ENCODE data around the gene SPATS1. TPM values are rescaled to one million over a fixed set of nuclear protein-coding genes. Genes with fewer than 3 reads are reported as not detected.

Gene SPATS1, protein sequence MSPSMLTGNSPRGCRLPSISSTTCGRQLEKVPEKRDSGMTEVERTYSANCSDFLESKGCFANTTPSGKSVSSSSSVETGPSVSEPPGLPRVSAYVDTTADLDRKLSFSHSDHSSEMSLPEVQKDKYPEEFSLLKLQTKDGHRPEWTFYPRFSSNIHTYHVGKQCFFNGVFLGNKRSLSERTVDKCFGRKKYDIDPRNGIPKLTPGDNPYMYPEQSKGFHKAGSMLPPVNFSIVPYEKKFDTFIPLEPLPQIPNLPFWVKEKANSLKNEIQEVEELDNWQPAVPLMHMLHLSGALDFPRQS
- not detected in 2 replicates for total RNA-seq

DNA sequence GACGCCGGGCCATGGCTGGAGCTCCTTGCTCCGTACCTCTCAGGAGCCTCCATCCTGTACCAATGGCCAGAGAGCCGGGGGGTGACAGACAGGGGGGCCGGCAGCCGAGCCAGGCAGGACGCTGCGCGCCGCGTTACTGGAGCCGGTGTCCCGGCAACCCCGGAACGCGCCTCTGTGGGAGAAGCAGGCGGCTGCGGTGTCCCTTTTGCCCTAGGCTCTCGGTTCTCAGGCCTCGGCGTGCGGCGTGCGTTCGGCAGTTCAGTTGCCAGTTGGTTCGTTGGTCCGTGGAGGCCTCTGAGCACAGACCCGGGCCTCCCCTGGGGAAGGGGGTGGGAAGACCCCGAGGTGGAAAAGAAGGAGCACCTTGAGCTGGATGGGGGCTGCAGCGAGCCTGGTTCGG, at the start of gene SPATS1:
SPATS1 (plus strand) TSS at position 162 of the 400 bp plus-strand sequence. CDS start 446 bp downstream, outside the sequence.
- H3K4me3 Mint-ChIP-seq: no peak within 1 kb of the TSS
- H3K27ac Mint-ChIP-seq: no peak within 1 kb of the TSS
- no peaks in the 10 kb centered on the region for H3K9me3 Mint-ChIP-seq
- intact Hi-C loops (cut with micrococcal nuclease): no loop called here
- DNase-seq (ENCODE audit: low spot score): no peak
- H3K4me1 Mint-ChIP-seq (ENCODE audit: low read depth): peaks cover 7% of the 10 kb centered on the region
- peaks cover 59% of the 10 kb centered on the region for H3K27me3 Mint-ChIP-seq (ENCODE audit: insufficient read depth)
- no peaks in the 10 kb centered on the region for H3K36me3 Mint-ChIP-seq (ENCODE audit: low read depth)

DNA sequence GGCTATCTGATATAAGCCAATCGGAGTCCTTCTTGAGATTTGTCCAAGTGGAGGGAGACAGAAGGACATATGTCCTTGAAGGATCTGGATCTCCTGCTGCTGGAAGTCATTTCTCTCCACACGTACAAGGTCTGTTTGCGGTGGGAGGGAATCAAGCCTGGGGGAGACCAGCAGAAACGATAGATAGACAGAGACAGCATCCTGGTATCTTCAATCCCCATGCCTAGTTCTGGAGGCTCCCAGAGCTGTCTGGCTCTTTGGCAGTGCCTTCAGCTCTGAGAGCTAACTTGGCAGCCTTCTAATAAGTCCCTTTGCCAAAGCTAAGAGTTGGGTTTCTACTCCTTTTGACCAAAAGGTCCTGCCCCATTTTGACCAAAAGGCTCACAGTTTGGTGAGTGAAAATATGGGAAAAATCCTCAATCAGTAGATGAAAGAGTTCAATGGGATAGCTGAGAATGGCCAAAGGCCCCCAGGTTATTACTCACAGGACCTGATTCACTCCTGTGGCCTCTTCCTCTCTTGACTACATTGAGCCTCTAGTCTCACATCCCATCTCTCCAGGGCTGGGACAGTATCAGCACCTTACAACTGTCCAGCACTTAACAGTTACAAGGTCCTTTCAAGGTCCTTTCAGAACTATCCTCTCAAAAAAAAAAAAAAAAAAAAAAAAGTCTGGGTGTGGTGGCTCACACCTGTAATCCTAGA, 49.6 kb upstream of the SPATS1 start:
- Mint-ChIP-seq H3K4me3 (no peak overlapping the region), H3K4me1 (ENCODE audit: low read depth) (no peaks in the 10 kb centered on the region), H3K27me3 (ENCODE audit: insufficient read depth) (peaks cover 46% of the 10 kb centered on the region), H3K27ac (no peak overlapping the region), H3K36me3 (ENCODE audit: low read depth) (no peaks in the 10 kb centered on the region), H3K9me3 (no peaks in the 10 kb centered on the region)
- DNase-seq (ENCODE audit: low spot score): no peak
- intact Hi-C loops (cut with micrococcal nuclease): no loop called here

DNA sequence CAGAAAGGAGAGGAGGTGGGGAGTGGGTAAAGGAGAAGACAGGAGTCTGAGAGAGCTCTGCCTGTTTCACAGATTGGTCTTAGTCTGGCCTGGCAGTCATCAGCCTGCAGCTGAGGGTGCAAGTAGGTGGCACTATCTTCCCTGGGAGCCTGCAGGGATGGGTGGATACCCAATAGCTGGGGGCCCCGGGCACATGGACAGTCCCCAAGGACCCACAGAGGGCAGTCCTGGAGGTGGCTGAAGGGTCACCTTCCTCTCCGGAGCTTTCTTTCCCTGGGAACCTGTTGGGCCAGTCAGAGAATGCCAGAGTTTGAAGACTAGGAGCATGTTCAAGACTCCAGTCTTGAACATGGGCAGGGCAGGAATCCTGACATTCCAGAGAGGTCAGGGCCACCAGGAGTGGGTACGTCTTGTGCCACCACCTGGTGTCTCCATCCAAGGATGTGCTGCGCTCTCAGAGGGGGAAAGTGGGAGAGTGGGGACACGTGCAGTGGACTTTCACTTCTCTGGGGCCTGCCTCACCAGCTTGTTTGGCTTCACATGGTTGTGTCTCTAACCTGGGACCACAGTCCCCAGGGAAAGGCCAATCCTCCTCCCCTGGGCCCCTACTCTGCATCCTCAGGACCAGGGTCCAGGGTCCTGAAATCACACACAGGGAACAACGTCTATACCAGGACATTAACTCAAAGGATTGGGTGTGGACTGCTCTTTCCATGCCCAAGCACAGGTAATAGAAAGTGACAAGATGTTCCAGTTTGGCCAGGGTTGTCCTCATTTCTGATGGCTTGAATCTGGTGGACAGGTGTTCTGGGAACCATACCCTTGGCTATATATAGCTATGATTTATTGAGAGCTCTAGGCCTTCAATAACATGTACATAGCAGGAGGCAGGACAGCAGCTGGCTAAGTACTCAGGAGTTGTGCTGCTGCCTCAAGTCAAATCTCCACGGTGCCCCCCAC, 47.3 kb upstream of the SPATS1 start:
- Mint-ChIP-seq H3K36me3 (ENCODE audit: low read depth) (peaks cover 4% of the 10 kb centered on the region), H3K4me3 (no peak overlapping the region), H3K9me3 (no peaks in the 10 kb centered on the region), H3K27me3 (ENCODE audit: insufficient read depth) (peaks cover 55% of the 10 kb centered on the region), H3K4me1 (ENCODE audit: low read depth) (no peaks in the 10 kb centered on the region), H3K27ac (no peak overlapping the region)
- no peak for DNase-seq (ENCODE audit: low spot score)
- intact Hi-C loops (cut with micrococcal nuclease): no loop called here

DNA sequence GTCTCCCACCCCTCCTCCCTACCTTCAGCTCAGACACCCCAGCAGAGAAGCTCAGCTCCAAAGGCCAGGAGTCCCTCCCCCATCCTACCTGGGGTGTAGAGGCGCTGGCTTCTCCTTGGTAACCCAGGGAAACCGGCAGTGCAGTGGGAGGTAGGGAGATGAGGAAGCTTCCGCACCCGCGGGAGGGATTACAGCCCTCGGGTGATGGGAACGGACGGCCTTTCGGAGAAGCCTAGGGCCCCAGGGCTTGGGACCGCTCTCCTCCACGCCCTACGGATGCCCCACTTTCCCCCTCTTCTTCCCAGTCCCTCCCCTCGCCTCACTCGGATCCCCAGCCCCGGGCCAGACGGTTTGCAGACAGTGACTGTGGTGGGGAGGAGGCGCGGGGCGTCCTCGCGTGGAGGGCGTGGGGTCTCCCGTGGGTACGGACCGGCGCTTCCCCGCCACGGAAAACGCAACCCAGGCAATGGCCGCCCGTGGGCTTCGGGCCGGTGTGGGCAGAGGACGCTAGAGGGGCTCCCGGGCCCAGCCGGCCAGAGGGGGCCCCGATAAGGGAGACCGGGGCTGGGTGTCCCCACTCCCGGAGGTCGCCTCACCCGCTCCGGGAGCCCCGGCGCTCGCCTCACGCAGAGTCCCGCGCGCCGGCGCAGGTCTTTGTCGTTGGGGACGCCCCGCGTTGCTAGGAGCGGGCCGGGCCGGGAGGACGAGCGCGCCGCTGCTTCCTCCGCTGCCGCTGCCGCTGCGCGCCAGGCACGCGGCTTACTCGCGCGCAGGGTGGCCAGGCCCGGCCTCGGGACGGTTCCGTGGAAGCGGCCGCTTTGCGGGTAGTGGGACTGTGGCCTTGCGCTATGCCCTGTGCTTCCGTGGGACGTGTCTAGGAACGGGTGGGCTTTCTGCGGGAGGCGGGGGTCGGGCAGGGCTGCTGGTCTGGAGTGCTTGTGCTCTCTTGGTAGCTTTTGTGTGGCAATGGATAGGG, 45.1 kb upstream of the SPATS1 start:
- Mint-ChIP-seq H3K27me3 (ENCODE audit: insufficient read depth) (peaks cover 47% of the 10 kb centered on the region), H3K36me3 (ENCODE audit: low read depth) (peaks cover 20% of the 10 kb centered on the region), H3K4me3 (peak overlapping the region; percentile 39), H3K4me1 (ENCODE audit: low read depth) (no peaks in the 10 kb centered on the region), H3K9me3 (no peaks in the 10 kb centered on the region), H3K27ac (no peak overlapping the region)
- intact Hi-C loops (cut with micrococcal nuclease): loop anchor here (2.0 kb wide), 1 partner anchor 29 kb away; no protein-coding TSS in a partner anchor
- DNase-seq (ENCODE audit: low spot score): peak; percentile 31

DNA sequence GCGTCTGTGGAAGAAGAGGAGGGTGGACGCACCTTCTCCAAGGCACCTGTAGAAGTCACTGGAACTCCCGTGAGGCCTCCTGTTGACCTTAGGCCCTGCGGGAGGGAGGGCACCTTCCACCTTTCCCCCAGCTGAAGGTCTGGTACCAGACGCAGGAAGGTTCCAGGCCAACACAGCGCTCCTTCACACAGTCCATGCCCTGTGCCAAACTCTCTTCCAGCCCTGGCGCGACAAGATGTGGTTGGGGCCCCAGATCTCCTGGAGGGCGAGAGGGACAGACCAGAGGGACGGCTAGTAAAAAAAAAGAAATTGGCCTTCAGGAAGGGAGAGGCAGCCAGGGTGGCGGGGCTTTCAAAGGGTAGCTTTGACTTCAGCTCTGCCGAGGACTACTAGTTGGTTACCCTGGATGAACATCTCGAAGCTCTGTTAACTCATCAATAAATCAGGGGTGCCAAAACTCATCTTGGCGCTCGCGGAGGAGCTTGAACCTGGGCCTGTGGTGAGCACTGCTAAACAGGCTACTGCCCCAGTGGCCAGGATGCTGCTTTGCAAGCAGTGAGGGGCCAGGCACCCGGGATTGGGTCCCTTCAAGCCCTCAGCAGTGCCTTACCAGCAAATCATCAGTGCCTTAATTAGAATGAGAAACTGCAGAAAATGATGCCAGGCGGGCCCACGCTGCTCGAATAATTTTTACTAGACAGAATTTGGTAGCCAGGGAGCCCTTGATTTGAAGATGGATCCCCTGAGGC, 44.2 kb upstream of the SPATS1 start:
- Mint-ChIP-seq H3K36me3 (ENCODE audit: low read depth) (peaks cover 26% of the 10 kb centered on the region), H3K4me1 (ENCODE audit: low read depth) (no peaks in the 10 kb centered on the region), H3K9me3 (no peaks in the 10 kb centered on the region), H3K27ac (no peak overlapping the region), H3K27me3 (ENCODE audit: insufficient read depth) (peaks cover 40% of the 10 kb centered on the region), H3K4me3 (peak overlapping the region; percentile 39)
- DNase-seq (ENCODE audit: low spot score): no peak
- intact Hi-C loops (cut with micrococcal nuclease): no loop called here

DNA sequence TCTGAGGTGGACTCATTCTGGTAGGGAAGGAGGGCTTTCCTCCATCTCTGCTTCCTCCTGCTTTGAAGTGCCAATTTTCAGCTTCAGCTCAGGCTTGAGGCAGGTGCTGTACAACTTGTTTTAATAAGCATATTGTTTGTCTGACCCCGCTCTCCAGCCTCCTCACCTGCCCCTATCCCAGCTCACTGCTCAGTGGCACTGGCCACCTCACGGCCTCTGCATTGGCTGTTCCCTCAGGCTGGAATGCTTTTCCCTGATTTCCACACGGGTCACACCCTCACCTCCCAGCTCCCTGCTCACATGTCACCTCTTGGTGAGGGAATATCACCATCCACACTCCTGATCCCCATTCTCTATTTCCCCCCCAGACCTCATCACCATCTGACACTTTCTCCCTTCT, 43.6 kb upstream of the SPATS1 start:
- Mint-ChIP-seq H3K27me3 (ENCODE audit: insufficient read depth) (peaks cover 38% of the 10 kb centered on the region), H3K27ac (no peak overlapping the region), H3K4me3 (no peak overlapping the region), H3K36me3 (ENCODE audit: low read depth) (peaks cover 31% of the 10 kb centered on the region), H3K4me1 (ENCODE audit: low read depth) (no peaks in the 10 kb centered on the region), H3K9me3 (no peaks in the 10 kb centered on the region)
- intact Hi-C loops (cut with micrococcal nuclease): no loop called here
- no peak for DNase-seq (ENCODE audit: low spot score)

DNA sequence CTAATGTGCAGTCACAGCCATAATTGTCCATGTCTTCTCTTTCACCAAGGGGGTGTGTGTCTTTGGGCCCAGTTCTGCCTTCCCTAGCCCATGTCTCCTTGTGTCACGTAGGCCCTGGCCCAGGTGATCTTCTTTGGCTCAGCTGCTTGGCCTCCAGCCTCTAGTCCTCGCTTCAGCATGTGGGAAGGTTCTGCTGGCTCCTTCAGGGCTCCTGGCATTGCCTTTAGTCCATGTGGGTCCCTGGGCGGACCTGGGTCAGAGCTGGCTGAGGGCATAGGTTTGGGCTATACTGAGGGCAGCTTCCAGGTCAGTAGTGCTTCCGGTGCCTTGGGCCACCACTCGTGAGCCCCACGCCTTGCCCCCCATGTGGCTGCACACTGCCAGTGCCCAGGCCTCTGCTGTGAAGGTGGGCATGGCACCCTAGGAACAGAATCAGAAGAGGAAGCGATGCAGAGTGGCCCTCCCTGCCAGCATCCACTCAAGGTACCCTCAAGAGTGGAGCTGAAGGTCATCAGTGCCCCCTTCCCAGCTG, 42.1 kb upstream of the SPATS1 start:
- peaks cover 32% of the 10 kb centered on the region for H3K36me3 Mint-ChIP-seq (ENCODE audit: low read depth)
- no peak overlapping the region for H3K27ac Mint-ChIP-seq
- intact Hi-C loops (cut with micrococcal nuclease): no loop called here
- H3K27me3 Mint-ChIP-seq (ENCODE audit: insufficient read depth): peaks cover 31% of the 10 kb centered on the region
- no peak overlapping the region for H3K4me3 Mint-ChIP-seq
- H3K4me1 Mint-ChIP-seq (ENCODE audit: low read depth): no peaks in the 10 kb centered on the region
- no peak for DNase-seq (ENCODE audit: low spot score)
- H3K9me3 Mint-ChIP-seq: no peaks in the 10 kb centered on the region

DNA sequence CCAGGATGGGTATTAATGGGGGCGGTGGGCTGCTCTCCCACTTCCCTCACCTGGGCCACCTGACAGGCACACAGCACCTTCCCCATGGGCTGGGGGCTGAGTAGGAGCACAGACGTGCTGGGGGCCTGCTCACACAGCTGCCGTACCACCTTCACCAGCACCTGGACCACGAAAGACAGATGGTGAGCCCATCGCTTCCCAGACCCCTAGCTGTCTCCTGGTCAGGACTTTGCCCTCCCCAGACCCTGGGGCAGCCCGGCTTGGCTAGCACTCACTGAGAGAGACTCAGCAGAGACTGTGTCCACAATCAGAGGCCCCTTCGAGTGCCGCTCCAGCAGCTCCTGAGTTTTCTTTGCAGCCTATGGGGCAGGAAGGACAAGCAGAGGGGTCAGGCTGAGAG, 41.3 kb upstream of the SPATS1 start:
- Mint-ChIP-seq H3K27ac (no peak overlapping the region), H3K4me3 (no peak overlapping the region), H3K36me3 (ENCODE audit: low read depth) (peaks cover 32% of the 10 kb centered on the region), H3K27me3 (ENCODE audit: insufficient read depth) (peaks cover 27% of the 10 kb centered on the region), H3K4me1 (ENCODE audit: low read depth) (no peaks in the 10 kb centered on the region), H3K9me3 (no peaks in the 10 kb centered on the region)
- DNase-seq (ENCODE audit: low spot score): no peak
- intact Hi-C loops (cut with micrococcal nuclease): no loop called here

DNA sequence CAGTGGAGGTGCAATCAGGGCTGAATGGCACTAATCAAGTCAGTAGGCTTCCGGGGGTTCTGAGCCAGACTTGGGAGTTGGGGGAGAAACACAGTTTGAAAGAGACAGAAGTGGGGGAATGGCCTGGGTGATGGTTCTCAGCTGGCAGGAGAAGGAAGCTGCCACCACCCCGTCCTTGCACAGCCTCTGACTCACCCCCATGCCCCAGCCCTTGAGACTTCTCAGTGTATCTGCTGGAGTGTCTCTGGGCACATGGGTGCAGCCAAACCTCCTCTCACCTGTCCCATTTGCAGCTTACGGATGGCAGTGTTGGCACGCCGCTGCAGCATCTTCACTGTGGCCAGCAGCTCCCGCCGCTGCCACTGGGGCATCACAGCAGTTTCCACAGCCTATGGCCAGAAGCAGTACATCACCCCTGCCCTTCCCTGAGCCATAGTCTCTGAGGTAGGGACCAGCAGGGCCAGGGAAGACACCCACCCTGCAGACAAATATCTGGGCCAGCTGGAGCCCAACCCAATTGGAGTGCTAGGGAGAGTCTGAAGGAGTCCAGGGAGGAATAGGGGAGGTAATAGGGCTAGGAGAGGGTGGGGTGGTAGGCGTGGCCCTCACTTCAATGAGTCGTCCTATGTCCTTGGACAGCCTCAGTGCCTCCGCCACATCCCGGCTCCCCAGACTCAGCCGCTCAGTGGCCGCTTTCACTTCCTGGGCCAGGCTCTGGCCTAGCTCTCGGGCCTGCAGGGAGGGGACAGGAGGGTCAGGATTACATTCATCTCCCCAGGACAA, 40.5 kb upstream of the SPATS1 start:
- intact Hi-C loops (cut with micrococcal nuclease): no loop called here
- H3K36me3 Mint-ChIP-seq (ENCODE audit: low read depth): peaks cover 32% of the 10 kb centered on the region
- no peak overlapping the region for H3K27ac Mint-ChIP-seq
- no peak overlapping the region for H3K4me3 Mint-ChIP-seq
- no peaks in the 10 kb centered on the region for H3K4me1 Mint-ChIP-seq (ENCODE audit: low read depth)
- H3K9me3 Mint-ChIP-seq: no peaks in the 10 kb centered on the region
- DNase-seq (ENCODE audit: low spot score): no peak
- peaks cover 18% of the 10 kb centered on the region for H3K27me3 Mint-ChIP-seq (ENCODE audit: insufficient read depth)

DNA sequence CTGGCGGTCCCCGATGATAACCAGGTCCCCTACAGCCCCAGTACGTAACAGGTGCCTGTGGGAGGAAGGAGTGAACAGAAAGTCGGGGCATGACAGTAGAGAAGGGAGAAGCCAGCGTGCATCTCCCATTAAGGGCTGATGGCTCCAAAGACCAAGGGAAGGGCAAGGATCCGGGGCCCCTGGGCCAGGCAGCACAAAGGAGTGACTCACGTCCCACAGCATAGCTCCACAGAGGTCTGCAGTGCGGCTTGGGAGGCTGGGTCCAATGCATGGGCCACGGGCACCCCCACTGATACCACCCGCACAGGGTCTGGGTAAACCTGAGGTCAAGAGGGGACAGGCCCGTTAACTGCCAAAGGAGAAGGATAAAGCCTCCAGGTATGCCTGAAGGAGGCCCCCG, 39.6 kb upstream of the SPATS1 start:
- Mint-ChIP-seq H3K27ac (no peak overlapping the region), H3K27me3 (ENCODE audit: insufficient read depth) (peaks cover 14% of the 10 kb centered on the region), H3K4me3 (no peak overlapping the region), H3K9me3 (no peaks in the 10 kb centered on the region), H3K36me3 (ENCODE audit: low read depth) (peaks cover 32% of the 10 kb centered on the region), H3K4me1 (ENCODE audit: low read depth) (no peaks in the 10 kb centered on the region)
- no peak for DNase-seq (ENCODE audit: low spot score)
- intact Hi-C loops (cut with micrococcal nuclease): no loop called here

DNA sequence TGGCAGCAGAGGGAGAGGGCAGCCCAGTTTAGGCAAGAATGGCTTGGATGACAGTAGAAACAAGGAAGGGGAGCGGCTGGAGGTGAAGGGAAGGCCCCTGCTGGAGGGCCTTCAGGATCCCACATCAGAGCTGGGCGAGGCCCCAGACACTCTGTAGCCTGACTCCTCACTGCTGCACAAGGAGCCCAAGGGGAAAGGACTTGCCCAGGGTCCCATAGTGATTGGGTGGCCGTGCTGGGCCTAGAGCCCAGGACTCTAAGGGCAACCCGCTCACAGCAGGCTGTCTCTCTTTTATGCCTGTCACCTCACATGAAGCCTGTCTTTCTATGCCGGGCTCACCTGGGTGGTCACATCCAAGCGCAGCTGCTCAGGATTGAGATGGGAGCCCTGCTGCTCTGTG, 38.6 kb upstream of the SPATS1 start:
- no peak overlapping the region for H3K27ac Mint-ChIP-seq
- H3K9me3 Mint-ChIP-seq: no peaks in the 10 kb centered on the region
- DNase-seq (ENCODE audit: low spot score): no peak
- H3K4me3 Mint-ChIP-seq: no peak overlapping the region
- H3K4me1 Mint-ChIP-seq (ENCODE audit: low read depth): no peaks in the 10 kb centered on the region
- H3K27me3 Mint-ChIP-seq (ENCODE audit: insufficient read depth): peaks cover 6% of the 10 kb centered on the region
- H3K36me3 Mint-ChIP-seq (ENCODE audit: low read depth): peaks cover 34% of the 10 kb centered on the region
- intact Hi-C loops (cut with micrococcal nuclease): loop anchor here (1.0 to 2.0 kb wide), 2 partner anchors 35 to 132 kb away; no protein-coding TSS in a partner anchor

Measured in activated T-helper 1 cell treated with anti-CD3 and anti-CD28 coated beads, Interleukin-12 subunit alpha, Interleukin-12 subunit beta, Interleukin-2, Interleukin-4 antibody, amounts not matched to agents 30 ng/mL and 10 ng/mL and 1 ng/mL, durations not matched to agents 14 hours and 24 hours and 36 hours (primary cell).